Stomach (tissue), 9 donors: ENCODE data around the gene PHF19. TPM values are rescaled to one million over a fixed set of nuclear protein-coding genes. Genes with fewer than 3 reads are reported as not detected.

Source experiments
- DNase-seq, 2 donors: peaks; one replicate each; pipeline versions ENCODE4 v3.0.0 to v3.0.0-alpha.2; 2013 to 2019
- H3K27ac ChIP-seq, 5 donors: fragments of 200-600 bp in 4 of 5; sonication (generic) in 4 of 5; one replicate each; pipeline ENCODE4 v1.5.1; 2013 to 2019; ENCODE audit warnings: mild to moderate bottlenecking in 1 of 5, moderate library complexity in 1 of 5
- H3K27me3 ChIP-seq, 3 donors: fragments of 200-600 bp; sonication (generic); one replicate each; pipeline ENCODE4 v1.5.1; 2017 to 2019; ENCODE audit warnings: mixed run types in 1 of 3
- H3K36me3 ChIP-seq, 4 donors: fragments of 200-600 bp; sonication (generic); 1 replicate in 3 of 4; 2 replicates in 1 of 4; pipeline ENCODE4 v1.5.1; 2016 to 2019
- H3K4me1 ChIP-seq, 4 donors: fragments of 200-600 bp; sonication (generic); one replicate each; pipeline ENCODE4 v1.5.1; 2016 to 2019
- H3K4me3 ChIP-seq, 4 donors: fragments of 200-600 bp; sonication (generic) in 3 of 4; one replicate each; pipeline ENCODE4 v1.5.1; 2016 to 2019; ENCODE audit warnings: mild to moderate bottlenecking in 1 of 4
- H3K9me3 ChIP-seq, 4 donors: fragments of 200-600 bp; sonication (generic); one replicate each; pipeline ENCODE4 v1.5.1; 2016 to 2019
- CTCF ChIP-seq, 7 experiments: fragments of 450-650 bp in 4 of 7; fragments of 200-600 bp in 3 of 7; sonication (generic) in 3 of 7; IDR thresholded peaks; one replicate each; pipeline ENCODE4 v1.5.1; 2016 to 2019; ENCODE audit warnings: antibody characterized with exemption in 7 of 7, control low read depth in 2 of 7, mild to moderate bottlenecking in 1 of 7
- EP300 ChIP-seq: sonication (generic); formaldehyde crosslinking; IDR thresholded peaks from one replicate; pipeline ENCODE4 v1.6.1; 2017; ENCODE audit warnings: antibody characterized with exemption
- POLR2A ChIP-seq, 4 donors: fragments of 450-650 bp; IDR thresholded peaks; one replicate each; pipeline ENCODE4 v1.6.1; 2016; ENCODE audit warnings: antibody characterized with exemption in 4 of 4, control low read depth in 2 of 4, mild to moderate bottlenecking in 1 of 4, moderate library complexity in 1 of 4
- POLR2AphosphoS5 ChIP-seq, 3 donors: sonication (generic); formaldehyde crosslinking; IDR thresholded peaks; one replicate each; pipeline ENCODE4 v1.6.1; 2016; ENCODE audit warnings: antibody characterized with exemption in 3 of 3
- WGBS, 5 donors: extraction: QIAGEN DNeasy Blood & Tissue Kit in 3 of 5; methylation state at CpG; one replicate each; pipeline versions ENCODE4 v1.1.5 to v1.1.7; 2013 to 2018; 5-methylcytosine and 5-hydroxymethylcytosine counted together
- intact Hi-C: fragments of 100-400 bp; cut with DNase I; formaldehyde crosslinking; loops from one replicate; pipeline ENCODE4 v1.15.1; 2023; ENCODE audit warnings: low total_unique reads
- polyA plus RNA-seq, 3 donors: library from polyadenylated mRNA; stranded (reverse); fragments of 200-250 nt; gene quantifications; one replicate each; pipeline ENCODE4 v1.2.3, GENCODE V29; 2013
- total RNA-seq, 5 donors: library from RNA; depleted of rRNA; stranded (reverse); fragments of >200 nt; gene quantifications; one replicate each; pipeline versions ENCODE4 v1.1.0 to v1.2.3, GENCODE V29; 2014 to 2016
- donor health status: healthy with polysubstance abuse.
- donor health status: Bipolar disorder and iron deficiency.
- donor health status: healthy.

Gene PHF19
- total and polyA plus RNA-seq, 8 donors: 10.7 to 251 (median 27.2) TPM

DNA sequence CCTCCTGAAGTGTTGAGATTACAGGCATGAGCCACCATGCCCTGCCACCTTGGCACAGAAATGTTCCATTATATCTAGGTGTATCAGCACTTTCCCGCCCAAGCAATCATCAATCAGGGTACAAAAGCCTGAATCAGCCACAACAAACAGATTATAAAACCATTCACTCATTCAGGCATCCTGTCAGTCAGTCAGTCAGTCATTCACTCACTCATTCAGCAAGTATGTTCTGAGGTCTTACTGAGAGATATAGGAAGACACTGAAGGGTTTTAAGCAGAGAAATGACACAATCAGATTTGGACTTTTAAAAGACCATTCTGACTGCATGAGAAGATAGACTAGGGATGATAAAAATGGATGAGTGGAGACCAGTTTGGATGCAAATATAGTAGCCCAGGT is 47.3 kb downstream of the PHF19 start:
- H3K36me3 ChIP-seq: peaks cover 52 to 92% (median 89%) of the 10 kb centered on the region in 4 donors
- H3K27ac ChIP-seq: no peak overlapping the region
- no peak for DNase-seq
- no peaks in the 10 kb centered on the region for H3K27me3 ChIP-seq
- H3K4me1 ChIP-seq: no peaks in the 10 kb centered on the region
- H3K4me3 ChIP-seq: no peak overlapping the region
- intact Hi-C loops: no loop called here
- 78 to 94% (median 84%) methylated on average over 1 of the region's 1 CpG for WGBS, 5 donors
- H3K9me3 ChIP-seq: no peaks in the 10 kb centered on the region
- TF ChIP-seq POLR2AphosphoS5 (IDR thresholded peaks at IDR 0.05): no peak

GRCh38 chr9:120820095-120820494 is 56.9 kb downstream of the PHF19 start:
- WGBS, 5 donors: 53 to 67% (median 64%) methylated on average over 4 of the region's 4 CpGs
- H3K4me1 ChIP-seq: no peaks in the 10 kb centered on the region
- H3K4me3 ChIP-seq: no peak overlapping the region
- no peaks in the 10 kb centered on the region for H3K27me3 ChIP-seq
- intact Hi-C loops: no loop called here
- H3K36me3 ChIP-seq: peaks cover 42 to 100% (median 97%) of the 10 kb centered on the region in 4 donors
- no peak for DNase-seq
- no peaks in the 10 kb centered on the region for H3K9me3 ChIP-seq
- no peak for TF ChIP-seq EP300
- TF ChIP-seq POLR2A (IDR thresholded peaks at IDR 0.05): no peak
- TF ChIP-seq POLR2AphosphoS5 (IDR thresholded peaks at IDR 0.05): no peak
- no peak for TF ChIP-seq CTCF (IDR thresholded peaks at IDR 0.05)
- peak overlapping the region in 1 of 5 donors; percentile 17 for H3K27ac ChIP-seq

- TF ChIP-seq CTCF (IDR thresholded peaks at IDR 0.05): no peak
- TF ChIP-seq EP300: no peak
- no peak for TF ChIP-seq POLR2AphosphoS5 (IDR thresholded peaks at IDR 0.05)
- no peak for TF ChIP-seq POLR2A (IDR thresholded peaks at IDR 0.05)
- Histone ChIP-seq H3K36me3 (peaks cover 36 to 90% (median 85%) of the 10 kb centered on the region in 4 donors), H3K4me3 (no peak overlapping the region), H3K27me3 (no peaks in the 10 kb centered on the region), H3K27ac (no peak overlapping the region), H3K4me1 (no peaks in the 10 kb centered on the region), H3K9me3 (no peaks in the 10 kb centered on the region)
- no peak for DNase-seq
- 84 to 97% (median 88%) methylated on average over 1 of the region's 1 CpG for WGBS, 5 donors
- intact Hi-C loops: no loop called here
These were observed 58.4 kb downstream of the PHF19 start for GRCh38 chr9:120818595-120818994.

DNA sequence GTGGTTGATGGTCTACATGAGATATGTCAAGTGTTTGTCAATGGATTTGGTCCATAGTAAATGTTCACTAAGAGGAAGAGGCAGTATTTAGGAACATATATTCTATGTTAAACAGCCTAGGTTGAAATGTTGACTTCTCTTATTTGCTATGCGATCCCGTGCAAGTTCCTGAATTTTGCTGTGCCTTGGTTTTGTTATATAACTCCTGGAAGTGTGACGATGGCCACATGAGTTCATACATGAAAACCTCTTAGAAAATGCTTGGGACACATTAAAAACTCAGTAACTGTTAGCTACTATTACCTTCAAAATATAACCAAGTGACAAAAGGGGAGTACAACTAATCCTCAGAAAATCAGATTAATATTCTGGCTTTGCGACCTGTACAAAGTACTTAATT is 61.9 kb downstream of the PHF19 start:
- no peak for DNase-seq
- 93 to 96% (median 93%) methylated on average over 4 of the region's 4 CpGs for WGBS, 5 donors
- H3K36me3 ChIP-seq: peaks cover 22 to 55% (median 50%) of the 10 kb centered on the region in 4 donors
- no peak for TF ChIP-seq CTCF (IDR thresholded peaks at IDR 0.05)
- TF ChIP-seq EP300: no peak
- TF ChIP-seq POLR2A (IDR thresholded peaks at IDR 0.05): no peak
- no peaks in the 10 kb centered on the region for H3K9me3 ChIP-seq
- H3K27ac ChIP-seq: no peak overlapping the region
- H3K4me3 ChIP-seq: no peak overlapping the region
- intact Hi-C loops: no loop called here
- H3K27me3 ChIP-seq: no peaks in the 10 kb centered on the region
- H3K4me1 ChIP-seq: no peaks in the 10 kb centered on the region

- no peak for DNase-seq
- TF ChIP-seq EP300 (no peak), CTCF (IDR thresholded peaks at IDR 0.05) (no peak), POLR2AphosphoS5 (IDR thresholded peaks at IDR 0.05) (no peak), POLR2A (IDR thresholded peaks at IDR 0.05) (no peak)
- intact Hi-C loops: no loop called here
- Histone ChIP-seq H3K4me3 (no peak overlapping the region), H3K27ac (no peak overlapping the region), H3K4me1 (no peaks in the 10 kb centered on the region), H3K27me3 (no peaks in the 10 kb centered on the region), H3K36me3 (no peaks in the 10 kb centered on the region), H3K9me3 (peaks cover 0 to 49% (median 31%) of the 10 kb centered on the region in 4 donors)
These were observed 68.1 kb downstream of the PHF19 start for GRCh38 chr9:120808931-120809330.
